Transverse colon (tissue), 4 donors: ENCODE measurements around the gene RALGPS1. TPM values are rescaled to one million over a fixed set of nuclear protein-coding genes. Genes with fewer than 3 reads are reported as not detected.
A peak's percentile ranks its signal among the peaks of the same experiment; 100 is the strongest.

Source experiments
- DNase-seq: peaks from one replicate; pipeline ENCODE4 v3.0.0-alpha.2; 2019
- H3K27ac ChIP-seq, 4 donors: fragments of 200-600 bp; sonication (generic); 2 replicates each; pipeline ENCODE4 v1.5.1; 2016 to 2018; ENCODE audit warnings: inconsistent platforms in 4 of 4
- H3K27me3 ChIP-seq: fragments of 200-600 bp; sonication (generic); 2 replicates; pipeline ENCODE4 v1.5.1; 2017; ENCODE audit warnings: inconsistent platforms
- H3K36me3 ChIP-seq, 4 donors: fragments of 200-600 bp; sonication (generic); 2 replicates each; pipeline ENCODE4 v1.5.1; 2017 to 2019; ENCODE audit warnings: inconsistent platforms in 4 of 4
- H3K4me1 ChIP-seq, 4 donors: fragments of 200-600 bp; sonication (generic); 2 replicates each; pipeline ENCODE4 v1.5.1; 2017 to 2020; ENCODE audit warnings: inconsistent platforms in 4 of 4
- H3K4me3 ChIP-seq, 4 donors: fragments of 200-600 bp; sonication (generic); 1 replicate in 1 of 4; 2 replicates in 3 of 4; pipeline versions ENCODE4 v1.5.1 to v1.6.1; 2017 to 2019; ENCODE audit warnings: inconsistent platforms in 4 of 4
- H3K9me3 ChIP-seq, 2 donors: fragments of 200-600 bp; sonication (generic); 2 replicates each; pipeline ENCODE4 v1.5.1; 2017 to 2019; ENCODE audit warnings: inconsistent platforms in 2 of 2
- EP300 ChIP-seq: sonication (generic); formaldehyde crosslinking; IDR thresholded peaks from one replicate; pipeline ENCODE4 v1.6.1; 2017; ENCODE audit warnings: antibody characterized with exemption, low read depth
- POLR2A ChIP-seq: fragments of 450-650 bp; IDR thresholded peaks from one replicate; pipeline ENCODE4 v1.6.1; 2016; ENCODE audit warnings: antibody characterized with exemption, mild to moderate bottlenecking, moderate library complexity
- POLR2AphosphoS5 ChIP-seq, 3 donors: sonication (generic); formaldehyde crosslinking; IDR thresholded peaks; one replicate each; pipeline ENCODE4 v1.6.1; 2016; ENCODE audit warnings: antibody characterized with exemption in 3 of 3
- whole genome bisulfite sequencing, 2 donors: methylation state at CpG; one replicate each; pipeline ENCODE4 v1.1.5; 2018; ENCODE audit warnings: low coverage in 1 of 2; 5-methylcytosine and 5-hydroxymethylcytosine counted together
- in situ Hi-C, 4 donors: fragments of 200-750 bp; cut with MboI; loops; one replicate each; pipeline versions ENCODE4 v1.15.0 to v1.15.1; 2017; ENCODE audit warnings: low sequenced_read_pairs in 3 of 4, low pct_ligation_motif_present in 1 of 4, low pct_unique_long_range_greater_than_20kb in 1 of 4
- intact Hi-C: fragments of 100-400 bp; cut with DNase I; formaldehyde crosslinking; loops from one replicate; pipeline ENCODE4 v1.15.1; 2023; ENCODE audit warnings: low total_unique reads
- total RNA-seq, 4 donors: library from RNA; depleted of rRNA; stranded (reverse); fragments of >200 nt; gene quantifications; one replicate each; pipeline ENCODE4 v1.1.0, GENCODE V29; 2016
- TF ChIP-seq, protein P1 (sequence below), 5 experiments: fragments of 200-600 bp in 3 of 5; fragments of 450-650 bp in 2 of 5; sonication (generic) in 3 of 5; IDR thresholded peaks; 1 replicate in 2 of 5; 2 replicates in 3 of 5; pipeline ENCODE4 v1.5.1; 2016 to 2017; ENCODE audit warnings: antibody characterized with exemption in 5 of 5, inconsistent platforms in 3 of 5, mild to moderate bottlenecking in 2 of 5, moderate library complexity in 1 of 5

Gene RALGPS1
- total RNA-seq, 4 donors from 2014 or later, result 46.0 to 119 (median 87.6) TPM

DNA sequence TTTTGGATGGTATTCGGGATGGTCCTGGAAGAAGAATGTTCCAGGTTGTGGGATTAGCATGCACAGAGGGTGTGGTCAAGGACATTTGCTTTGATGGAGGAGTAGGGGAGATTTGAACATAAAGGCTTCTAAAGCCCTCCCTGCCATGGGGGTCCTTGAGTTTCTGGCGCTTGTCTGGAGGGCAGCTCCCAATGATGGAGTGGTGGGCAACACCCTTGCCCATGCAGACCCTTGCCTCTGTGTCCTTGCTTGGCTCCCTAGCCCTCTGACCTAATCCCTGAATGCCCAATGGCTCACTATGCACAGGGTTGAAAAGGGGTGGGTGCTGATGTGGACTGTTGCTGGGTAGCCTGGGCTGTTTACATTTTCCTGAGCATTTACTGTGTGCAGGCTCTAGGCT, 66.6 kb downstream of the RALGPS1 start:
- Histone ChIP-seq H3K36me3 (no peaks in the 10 kb centered on the region), H3K4me1 (peaks cover 8 to 21% (median 14%) of the 10 kb centered on the region in 4 donors), H3K27me3 (no peaks in the 10 kb centered on the region), H3K9me3 (no peaks in the 10 kb centered on the region), H3K4me3 (no peak overlapping the region), H3K27ac (no peak overlapping the region)
- DNase-seq, result no peak
- WGBS, 2 donors, result 95 to 100% methylated on average over 1 to 2 of the region's 2 CpGs
- in situ Hi-C loops (no loop called here), intact Hi-C loops (no loop called here)
- TF ChIP-seq EP300 (no peak), POLR2A (no peak), POLR2AphosphoS5 (IDR thresholded peaks at IDR 0.05) (no peak)
- TF ChIP-seq, protein P1, sequence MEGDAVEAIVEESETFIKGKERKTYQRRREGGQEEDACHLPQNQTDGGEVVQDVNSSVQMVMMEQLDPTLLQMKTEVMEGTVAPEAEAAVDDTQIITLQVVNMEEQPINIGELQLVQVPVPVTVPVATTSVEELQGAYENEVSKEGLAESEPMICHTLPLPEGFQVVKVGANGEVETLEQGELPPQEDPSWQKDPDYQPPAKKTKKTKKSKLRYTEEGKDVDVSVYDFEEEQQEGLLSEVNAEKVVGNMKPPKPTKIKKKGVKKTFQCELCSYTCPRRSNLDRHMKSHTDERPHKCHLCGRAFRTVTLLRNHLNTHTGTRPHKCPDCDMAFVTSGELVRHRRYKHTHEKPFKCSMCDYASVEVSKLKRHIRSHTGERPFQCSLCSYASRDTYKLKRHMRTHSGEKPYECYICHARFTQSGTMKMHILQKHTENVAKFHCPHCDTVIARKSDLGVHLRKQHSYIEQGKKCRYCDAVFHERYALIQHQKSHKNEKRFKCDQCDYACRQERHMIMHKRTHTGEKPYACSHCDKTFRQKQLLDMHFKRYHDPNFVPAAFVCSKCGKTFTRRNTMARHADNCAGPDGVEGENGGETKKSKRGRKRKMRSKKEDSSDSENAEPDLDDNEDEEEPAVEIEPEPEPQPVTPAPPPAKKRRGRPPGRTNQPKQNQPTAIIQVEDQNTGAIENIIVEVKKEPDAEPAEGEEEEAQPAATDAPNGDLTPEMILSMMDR (IDR thresholded peaks at IDR 0.05), result no peak

DNA sequence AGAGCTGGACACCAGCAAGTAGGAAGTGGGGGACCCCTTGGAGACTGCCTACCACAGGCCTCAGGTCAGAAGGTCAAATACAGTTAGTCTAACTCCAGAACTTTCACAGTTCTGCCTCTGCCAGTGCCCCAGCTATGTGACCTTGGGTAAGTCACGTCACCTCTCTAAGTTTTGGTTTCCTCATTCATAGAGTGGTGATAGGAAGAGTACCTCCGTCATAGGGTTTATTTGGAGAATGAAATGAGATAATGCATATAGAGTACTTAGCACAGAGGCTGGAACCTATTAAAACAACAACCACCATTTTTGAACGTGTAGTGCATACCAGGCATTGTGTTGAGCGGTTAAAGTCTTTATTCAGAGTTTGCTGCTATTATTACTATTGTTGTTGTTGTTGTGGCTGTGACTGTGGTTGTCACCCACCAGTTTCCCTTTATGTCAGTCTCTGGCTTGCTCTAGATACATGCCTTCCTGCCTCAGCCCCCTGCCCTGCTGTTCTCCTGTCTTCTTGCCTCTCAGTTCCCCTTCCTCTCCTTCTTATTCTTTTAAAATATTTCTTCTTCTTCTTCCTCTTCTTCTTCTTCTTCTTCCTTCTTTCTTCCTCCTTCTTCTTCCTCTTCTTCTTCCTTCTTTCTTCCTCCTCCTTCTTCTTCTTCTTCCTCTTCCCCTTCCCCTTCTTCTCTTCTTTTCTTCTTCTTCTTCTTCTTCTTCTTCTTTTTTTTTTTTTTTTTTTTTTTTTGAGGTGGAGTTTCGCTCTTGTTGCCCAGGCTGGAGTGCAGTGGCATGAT, 67.8 kb downstream of the RALGPS1 start:
- Histone ChIP-seq H3K27ac (no peak overlapping the region), H3K27me3 (no peaks in the 10 kb centered on the region), H3K4me1 (peaks cover 12 to 31% (median 23%) of the 10 kb centered on the region in 4 donors), H3K9me3 (no peaks in the 10 kb centered on the region), H3K36me3 (no peaks in the 10 kb centered on the region), H3K4me3 (no peak overlapping the region)
- intact Hi-C loops, result no loop called here
- in situ Hi-C loops, result no loop called here
- TF ChIP-seq POLR2A (no peak), POLR2AphosphoS5 (IDR thresholded peaks at IDR 0.05) (no peak), EP300 (no peak)
- TF ChIP-seq, protein P1 (IDR thresholded peaks at IDR 0.05), result no peak
- WGBS, 2 donors, result 82 to 91% methylated on average over 4 to 5 of the region's 5 CpGs
- no peak for DNase-seq

DNA sequence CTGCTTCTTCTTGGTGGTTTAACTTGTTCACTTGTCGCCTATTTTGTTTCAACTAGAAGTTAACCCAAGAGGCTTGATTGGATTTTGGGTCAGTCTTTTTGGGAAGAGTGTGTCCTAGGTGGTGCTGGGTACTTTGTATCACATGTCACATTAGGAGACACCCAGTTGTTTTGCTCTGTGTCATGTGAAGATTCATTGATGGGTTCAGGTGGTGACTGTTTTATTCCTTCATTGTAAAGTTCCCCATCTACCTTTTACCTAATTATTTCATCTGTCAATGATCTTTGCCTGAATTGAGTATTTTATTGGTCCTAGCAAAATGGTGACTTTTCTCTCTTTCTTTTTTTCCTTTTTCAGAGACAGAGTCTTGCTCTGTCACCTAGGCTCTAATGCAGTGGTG, 69.2 kb downstream of the RALGPS1 start:
- no peaks in the 10 kb centered on the region for H3K27me3 ChIP-seq
- H3K27ac ChIP-seq, result no peak overlapping the region
- 96 to 100% methylated on average over 1 of the region's 1 CpG for WGBS, 2 donors
- no peaks in the 10 kb centered on the region for H3K9me3 ChIP-seq
- in situ Hi-C loops (no loop called here), intact Hi-C loops (no loop called here)
- H3K4me1 ChIP-seq, result peaks cover 12 to 31% (median 23%) of the 10 kb centered on the region in 4 donors
- no peak for DNase-seq
- TF ChIP-seq, protein P1 (IDR thresholded peaks at IDR 0.05), result no peak
- TF ChIP-seq POLR2AphosphoS5 (IDR thresholded peaks at IDR 0.05) (no peak), EP300 (no peak), POLR2A (no peak)
- H3K4me3 ChIP-seq, result no peak overlapping the region
- no peaks in the 10 kb centered on the region for H3K36me3 ChIP-seq

DNA sequence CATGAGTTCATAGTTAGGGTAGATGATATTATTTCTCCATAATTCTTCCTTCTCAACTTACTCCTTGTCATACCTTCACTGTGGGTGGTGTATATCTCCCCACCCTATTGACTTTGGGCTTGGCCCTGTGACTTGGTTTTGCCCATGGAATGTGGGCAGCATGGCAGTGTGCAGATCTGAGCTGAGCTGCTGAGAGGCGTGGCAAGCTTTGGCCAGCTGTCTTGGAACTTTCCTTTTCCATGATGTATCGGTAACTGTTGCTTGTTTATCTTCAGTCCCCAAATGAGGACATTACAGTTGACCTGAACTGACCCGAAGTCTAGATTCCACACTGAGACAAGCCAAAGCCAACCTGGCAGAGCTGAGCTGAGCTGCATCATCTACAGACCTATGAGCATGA, 70.4 kb downstream of the RALGPS1 start:
- no peaks in the 10 kb centered on the region for H3K27me3 ChIP-seq
- peaks cover 12 to 39% (median 23%) of the 10 kb centered on the region in 4 donors for H3K4me1 ChIP-seq
- WGBS, 2 donors, result 64% methylated on average over 3 of the region's 3 CpGs; no CpG with 5 or more reads in 1 of the 2 donors
- intact Hi-C loops (no loop called here), in situ Hi-C loops (no loop called here)
- H3K9me3 ChIP-seq, result no peaks in the 10 kb centered on the region
- H3K36me3 ChIP-seq, result no peaks in the 10 kb centered on the region
- no peak overlapping the region for H3K4me3 ChIP-seq
- H3K27ac ChIP-seq, result peak overlapping the region in 2 of 4 donors; percentile 3 to 19
- TF ChIP-seq EP300 (no peak), POLR2AphosphoS5 (IDR thresholded peaks at IDR 0.05) (peak in 1 of 3 donors; percentile 23)
- peak; percentile 23 for DNase-seq
